H9 (cell line): Measurements from ENCODE around the gene CA12. TPM values are rescaled to one million over a fixed set of nuclear protein-coding genes. Genes with fewer than 3 reads are reported as not detected.

ENCODE experiments used
- DNase-seq: peaks from one replicate; pipeline ENCODE4 v3.0.0-alpha.2; 2017
- H2AFZ ChIP-seq: one replicate; pipeline ENCODE4 v1.6.1; 2013; ENCODE audit warnings: mild to moderate bottlenecking, low read length, control low read depth, moderate library complexity
- H2AK5ac ChIP-seq: 2 replicates; pipeline ENCODE4 v1.6.1; 2013; ENCODE audit warnings: low read length, control low read depth, mixed read lengths; ENCODE audit not compliant: insufficient read length
- H2BK120ac ChIP-seq: one replicate; pipeline ENCODE4 v1.6.1; 2013; ENCODE audit warnings: low read depth, mild to moderate bottlenecking, low read length, control low read depth, inconsistent platforms; ENCODE audit not compliant: poor library complexity, severe bottlenecking
- H2BK12ac ChIP-seq: 2 replicates; pipeline ENCODE4 v1.6.1; 2013; ENCODE audit warnings: low read length, control low read depth, mixed read lengths, low read depth; ENCODE audit not compliant: insufficient read length
- H2BK15ac ChIP-seq: 2 replicates; pipeline ENCODE4 v1.6.1; 2013; ENCODE audit warnings: low read depth, low read length, control low read depth
- H2BK20ac ChIP-seq: one replicate; pipeline ENCODE4 v1.6.1; 2013; ENCODE audit warnings: low read depth, mild to moderate bottlenecking, low read length, control low read depth, inconsistent platforms; ENCODE audit not compliant: poor library complexity, severe bottlenecking
- H2BK5ac ChIP-seq: 2 replicates; pipeline ENCODE4 v1.6.1; 2013; ENCODE audit warnings: low read length, control low read depth, mixed read lengths; ENCODE audit not compliant: insufficient read length
- H3K14ac ChIP-seq: 2 replicates; pipeline ENCODE4 v1.6.1; 2013; ENCODE audit warnings: low read length, control low read depth; ENCODE audit not compliant: insufficient read depth
- H3K18ac ChIP-seq: 2 replicates; pipeline ENCODE4 v1.6.1; 2013; ENCODE audit warnings: low read depth, mild to moderate bottlenecking, mixed read lengths, low read length, control low read depth; ENCODE audit not compliant: insufficient read length
- H3K23ac ChIP-seq: 2 replicates; pipeline ENCODE4 v1.6.1; 2013; ENCODE audit warnings: low read length, control low read depth, mixed read lengths, low read depth; ENCODE audit not compliant: insufficient read length
- H3K23me2 ChIP-seq: 2 replicates; pipeline ENCODE4 v1.6.1; 2013; ENCODE audit warnings: low read depth, mild to moderate bottlenecking, mixed read lengths, low read length, control low read depth; ENCODE audit not compliant: insufficient read length, poor library complexity, severe bottlenecking
- H3K27ac ChIP-seq: 2 replicates; pipeline ENCODE4 v1.5.1; 2013; ENCODE audit warnings: low read length, control low read depth, mixed read lengths, low read depth; ENCODE audit not compliant: insufficient read length
- H3K27me3 ChIP-seq: 2 replicates; pipeline ENCODE4 v1.6.1; 2013; ENCODE audit warnings: low read length, control low read depth, inconsistent platforms; ENCODE audit not compliant: insufficient read depth
- H3K4ac ChIP-seq: 2 replicates; pipeline ENCODE4 v1.6.1; 2013; ENCODE audit warnings: low read depth, mild to moderate bottlenecking, control low read depth, inconsistent platforms, low read length, moderate library complexity
- H3K4me1 ChIP-seq: 2 replicates; pipeline ENCODE4 v1.6.1; 2013; ENCODE audit warnings: low read length, control low read depth, inconsistent platforms; ENCODE audit not compliant: insufficient read depth
- H3K4me2 ChIP-seq: 2 replicates; pipeline ENCODE4 v1.6.1; 2013; ENCODE audit warnings: low read length, control low read depth, mixed read lengths; ENCODE audit not compliant: insufficient read length, insufficient read depth
- H3K56ac ChIP-seq: 2 replicates; pipeline ENCODE4 v1.6.1; 2013; ENCODE audit warnings: low read depth, mild to moderate bottlenecking, mixed read lengths, low read length, control low read depth; ENCODE audit not compliant: insufficient read length
- H3K79me1 ChIP-seq: 2 replicates; pipeline ENCODE4 v1.6.1; 2013; ENCODE audit warnings: low read depth, mild to moderate bottlenecking, moderate library complexity, low read length, control low read depth, inconsistent platforms; ENCODE audit not compliant: insufficient read depth, poor library complexity, severe bottlenecking
- H3K79me2 ChIP-seq: 2 replicates; pipeline ENCODE4 v1.6.1; 2013; ENCODE audit warnings: low read length, control low read depth, inconsistent platforms; ENCODE audit not compliant: insufficient read depth
- H3K9ac ChIP-seq: 2 replicates; pipeline ENCODE4 v1.6.1; 2013; ENCODE audit warnings: low read length, control low read depth, mixed read lengths; ENCODE audit not compliant: insufficient read length; ENCODE audit errors: extremely low read depth
- H3K9me3 ChIP-seq: one replicate; pipeline ENCODE4 v1.6.1; 2013; ENCODE audit warnings: low read depth, low read length, inconsistent platforms; ENCODE audit not compliant: control insufficient read depth
- H3T11ph ChIP-seq: one replicate; pipeline ENCODE4 v1.6.1; 2013; ENCODE audit warnings: mild to moderate bottlenecking, low read length, control low read depth, inconsistent platforms
- H4K20me1 ChIP-seq: one replicate; pipeline ENCODE4 v1.6.1; 2013; ENCODE audit not compliant: control insufficient read depth, insufficient read length, insufficient read depth
- H4K5ac ChIP-seq: 2 replicates; pipeline ENCODE4 v1.6.1; 2013; ENCODE audit warnings: low read depth, mild to moderate bottlenecking, mixed read lengths, low read length, control low read depth; ENCODE audit not compliant: insufficient read length
- H4K8ac ChIP-seq: replicated peaks from 2 replicates; pipeline ENCODE4 v1.6.1; 2013; ENCODE audit warnings: low read length, control low read depth, mixed read lengths, low read depth; ENCODE audit not compliant: insufficient read length
- H4K91ac ChIP-seq: 2 replicates; pipeline ENCODE4 v1.6.1; 2013; ENCODE audit warnings: low read depth, mild to moderate bottlenecking, moderate library complexity, mixed read lengths, low read length, control low read depth; ENCODE audit not compliant: insufficient read length
- H3K27ac Mint-ChIP-seq, 3 experiments: 2 replicates in 2 of 3; 3 replicates in 1 of 3; pipeline ENCODE4 v1.8.0; 2020 to 2021; ENCODE audit warnings: mixed read lengths in 3 of 3, mild to moderate bottlenecking in 1 of 3, moderate library complexity in 1 of 3
- H3K27me3 Mint-ChIP-seq: 2 replicates; pipeline ENCODE4 v1.8.0; 2021; ENCODE audit warnings: low read depth, mild to moderate bottlenecking, moderate library complexity, mixed read lengths
- H3K36me3 Mint-ChIP-seq, 3 experiments: 2 replicates in 2 of 3; 3 replicates in 1 of 3; pipeline ENCODE4 v1.8.0; 2020 to 2021; ENCODE audit warnings: low read depth in 3 of 3, mixed read lengths in 3 of 3; ENCODE audit not compliant: insufficient read depth in 1 of 3
- H3K4me1 Mint-ChIP-seq, 2 experiments: 2 replicates each; pipeline ENCODE4 v1.8.0; 2020; ENCODE audit warnings: mixed read lengths in 2 of 2
- H3K4me3 Mint-ChIP-seq, 2 experiments: 2 replicates in 1 of 2; 3 replicates in 1 of 2; pipeline ENCODE4 v1.8.0; 2020 to 2021; ENCODE audit warnings: mild to moderate bottlenecking in 2 of 2, mixed read lengths in 2 of 2, moderate library complexity in 1 of 2
- H3K9me3 Mint-ChIP-seq, 2 experiments: 2 replicates in 1 of 2; 3 replicates in 1 of 2; pipeline ENCODE4 v1.8.0; 2020; ENCODE audit warnings: mild to moderate bottlenecking in 2 of 2, mixed read lengths in 2 of 2, moderate library complexity in 1 of 2
- CTCF ChIP-seq: fragments of 200-600 bp; sonication (generic); conservative IDR thresholded peaks from 3 replicates; pipeline ENCODE4 v1.8.0; 2021; ENCODE audit warnings: antibody characterized with exemption, mild to moderate bottlenecking
- WGBS: extraction: QIAGEN DNeasy Blood & Tissue Kit; methylation state at CpG from one replicate; pipeline ENCODE4 v1.1.7; 2013; ENCODE audit warnings: missing lambda C conversion rate, low lambda C conversion rate, mixed read lengths; ENCODE audit not compliant: insufficient read length; ENCODE audit errors: extremely low coverage; 5-methylcytosine and 5-hydroxymethylcytosine counted together
- total RNA-seq: library from RNA; stranded (reverse); gene quantifications from 2 replicates; pipeline ENCODE4 v1.2.1, GENCODE V29; 2021

Gene CA12
- total RNA-seq, 1 experiment from 2014 or later, result 0.68 TPM

GRCh38 chr15:63370764-63371163 lies 10.9 kb downstream of the CA12 start:
- Histone ChIP-seq H2BK15ac (no peak overlapping the region), H2BK20ac (no peak overlapping the region), H2BK5ac (no peak overlapping the region), H2AFZ (no peak overlapping the region), H3K56ac (no peak overlapping the region), H2BK12ac (no peak overlapping the region), H2AK5ac (no peak overlapping the region), H3T11ph (no peak overlapping the region), H2BK120ac (no peak overlapping the region), H3K27me3 (no peaks in the 10 kb centered on the region), H4K5ac (no peak overlapping the region), H3K79me2 (no peaks in the 10 kb centered on the region), H4K20me1 (no peaks in the 10 kb centered on the region), H3K9me3 (no peaks in the 10 kb centered on the region), H3K18ac (no peak overlapping the region), H3K23ac (no peak overlapping the region), H4K91ac (no peak overlapping the region), H3K27ac (no peak overlapping the region), H3K4ac (no peak overlapping the region), H4K8ac (no peak overlapping the region), H3K4me1 (no peaks in the 10 kb centered on the region), H3K14ac (no peak overlapping the region), H3K79me1 (no peaks in the 10 kb centered on the region), H3K23me2 (no peaks in the 10 kb centered on the region), H3K9ac (no peak overlapping the region), H3K4me2 (no peak overlapping the region)
- no peaks in the 10 kb centered on the region for H3K36me3 Mint-ChIP-seq
- DNase-seq, result no peak
- H3K27ac Mint-ChIP-seq, result peak overlapping the region in 2 of 3 experiments; percentile 14 to 66; a peak in 1 of 7 replicates
- no peaks in the 10 kb centered on the region for H3K9me3 Mint-ChIP-seq
- peaks cover 8% of the 10 kb centered on the region for H3K27me3 Mint-ChIP-seq
- TF ChIP-seq CTCF, result no peak
- WGBS, result no CpG with 5 or more reads among the region's 4 CpGs
- H3K4me3 Mint-ChIP-seq, result no peak overlapping the region
- peaks cover 14 to 24% of the 10 kb centered on the region in 2 experiments for H3K4me1 Mint-ChIP-seq
